GM10266 (cell line): ENCODE measurements around the gene RAPH1.

Source experiments
- DNase-seq: peaks from one replicate; pipeline ENCODE4 v3.0.0; 2012; ENCODE audit errors: extremely low spot score
- TF ChIP-seq, protein P1 (sequence below): IDR thresholded peaks from 2 replicates; pipeline ENCODE4 v1.5.1; 2012; ENCODE audit warnings: mild to moderate bottlenecking, low read depth; ENCODE audit not compliant: control insufficient read depth, insufficient read depth; ENCODE audit errors: missing control alignments

RAPH1 gene

GRCh38 chr2:203578759-203579643, 43.9 kb upstream of the RAPH1 start:
- DNase-seq: peak; percentile 17
- TF ChIP-seq, protein P1, sequence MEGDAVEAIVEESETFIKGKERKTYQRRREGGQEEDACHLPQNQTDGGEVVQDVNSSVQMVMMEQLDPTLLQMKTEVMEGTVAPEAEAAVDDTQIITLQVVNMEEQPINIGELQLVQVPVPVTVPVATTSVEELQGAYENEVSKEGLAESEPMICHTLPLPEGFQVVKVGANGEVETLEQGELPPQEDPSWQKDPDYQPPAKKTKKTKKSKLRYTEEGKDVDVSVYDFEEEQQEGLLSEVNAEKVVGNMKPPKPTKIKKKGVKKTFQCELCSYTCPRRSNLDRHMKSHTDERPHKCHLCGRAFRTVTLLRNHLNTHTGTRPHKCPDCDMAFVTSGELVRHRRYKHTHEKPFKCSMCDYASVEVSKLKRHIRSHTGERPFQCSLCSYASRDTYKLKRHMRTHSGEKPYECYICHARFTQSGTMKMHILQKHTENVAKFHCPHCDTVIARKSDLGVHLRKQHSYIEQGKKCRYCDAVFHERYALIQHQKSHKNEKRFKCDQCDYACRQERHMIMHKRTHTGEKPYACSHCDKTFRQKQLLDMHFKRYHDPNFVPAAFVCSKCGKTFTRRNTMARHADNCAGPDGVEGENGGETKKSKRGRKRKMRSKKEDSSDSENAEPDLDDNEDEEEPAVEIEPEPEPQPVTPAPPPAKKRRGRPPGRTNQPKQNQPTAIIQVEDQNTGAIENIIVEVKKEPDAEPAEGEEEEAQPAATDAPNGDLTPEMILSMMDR: no peak

DNA sequence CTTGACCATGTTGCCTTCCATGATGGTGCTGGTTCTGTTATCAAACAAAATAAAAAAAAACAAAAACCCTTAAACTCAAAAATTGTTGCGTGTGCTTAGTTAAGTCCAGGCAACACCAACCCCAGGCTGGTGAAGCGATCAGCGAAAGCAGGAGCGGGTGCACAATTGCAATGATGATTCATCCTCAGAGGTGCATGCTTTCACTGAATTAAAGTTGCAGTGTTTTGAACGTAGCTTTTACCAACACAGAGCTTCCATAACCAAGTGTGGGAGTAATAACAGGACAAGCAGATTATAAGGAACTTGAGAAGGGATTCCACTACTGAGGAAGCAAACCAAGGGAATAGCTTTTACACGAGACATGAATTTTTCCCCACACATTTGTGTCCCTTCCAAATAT, 39.7 kb upstream of the RAPH1 start:
- TF ChIP-seq, protein P1: no peak
- DNase-seq: no peak

DNA sequence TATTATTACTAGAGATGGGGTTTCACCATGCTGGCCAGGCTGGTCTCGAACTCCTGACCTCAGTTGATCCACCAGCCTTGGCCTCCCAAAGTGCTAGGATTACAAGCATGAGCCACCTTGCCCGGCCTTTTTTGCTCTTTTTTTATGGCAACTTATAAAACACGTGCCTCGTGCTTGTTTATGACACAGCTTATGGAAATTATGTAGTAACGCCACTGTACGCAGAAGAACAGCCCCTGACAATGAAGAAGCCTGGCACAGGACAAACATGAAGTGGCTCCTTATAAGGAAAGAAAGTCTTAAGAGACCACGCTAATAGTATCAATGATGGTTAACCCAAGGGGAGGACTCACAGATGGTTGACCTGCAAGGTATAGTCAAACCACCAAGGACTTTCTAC, 37.2 kb upstream of the RAPH1 start:
- TF ChIP-seq, protein P1: no peak

DNA sequence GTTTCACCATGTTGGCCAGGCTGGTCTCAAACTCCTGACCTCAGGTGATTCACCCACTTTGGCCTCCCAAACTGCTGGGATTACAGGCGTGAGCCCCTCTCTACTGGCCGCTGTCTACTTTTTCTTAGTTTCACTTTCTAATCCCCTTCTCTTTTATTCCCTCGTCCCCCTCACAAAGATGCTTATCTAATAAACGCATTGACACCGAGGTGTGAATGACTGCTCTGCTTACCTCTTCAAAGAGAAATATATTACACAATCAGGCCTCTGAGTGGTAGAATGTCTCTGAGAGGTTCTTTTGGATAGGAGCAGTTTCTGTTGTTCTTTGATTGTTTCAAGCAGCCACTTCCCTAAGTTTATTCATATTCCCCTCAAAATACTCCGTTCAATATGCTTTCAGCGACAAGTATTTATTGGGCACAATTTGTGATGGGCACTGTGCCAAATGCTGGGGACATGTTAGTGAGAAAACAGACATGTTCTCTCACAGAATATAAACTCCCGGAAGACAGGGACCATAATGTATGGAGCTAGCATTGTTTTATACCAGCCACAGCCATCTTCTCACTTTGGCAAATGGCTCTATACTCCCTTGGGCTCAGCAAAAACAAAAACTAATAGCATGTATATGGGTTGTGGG, 34.7 kb upstream of the RAPH1 start:
- no peak for DNase-seq

More for the DNA sequence above, 37.2 kb upstream of the RAPH1 start:
- DNase-seq: no peak

DNA sequence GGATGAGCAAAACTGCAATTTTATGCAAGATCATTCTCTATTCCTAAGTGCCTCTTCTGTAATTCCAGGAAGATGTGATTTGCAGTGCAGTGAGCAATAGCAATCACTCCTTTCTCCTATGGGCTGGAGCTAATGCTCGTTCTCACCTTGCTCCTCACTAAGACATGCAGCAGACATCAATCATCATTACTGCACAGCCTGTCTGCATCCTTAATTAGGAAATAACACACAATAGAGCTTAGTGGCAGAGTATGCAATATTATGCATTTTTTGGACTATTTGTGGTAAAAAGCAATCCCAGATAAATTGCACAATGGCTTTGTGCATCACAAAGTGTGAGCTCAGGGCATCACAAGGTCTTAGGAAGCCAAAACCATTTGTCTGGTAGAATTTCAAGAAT, 32.6 kb upstream of the RAPH1 start:
- DNase-seq: no peak
- TF ChIP-seq, protein P1: no peak

More for the DNA sequence above, 34.7 kb upstream of the RAPH1 start:
- TF ChIP-seq, protein P1: no peak

DNA sequence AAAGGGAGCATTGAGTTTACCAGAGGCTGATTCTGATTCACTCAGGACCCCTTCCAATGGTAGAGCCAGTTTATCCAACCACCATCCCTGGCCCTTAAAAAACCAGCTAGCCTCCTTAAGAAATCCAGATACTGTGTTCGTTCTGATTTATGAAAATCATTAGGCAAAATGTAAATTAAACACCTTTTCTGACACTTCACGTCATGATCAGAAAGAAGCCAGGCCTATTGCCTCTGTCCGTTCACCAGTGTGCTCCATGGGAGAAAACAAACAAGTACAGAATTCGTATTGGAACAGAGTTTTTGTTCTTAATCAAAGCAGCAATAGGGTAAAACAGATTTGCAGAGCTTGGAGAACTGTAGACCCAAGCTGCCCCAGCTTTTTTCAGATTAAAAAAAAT, 31.1 kb upstream of the RAPH1 start:
- TF ChIP-seq, protein P1: no peak
- DNase-seq: no peak

- no peak for DNase-seq
Observed at GRCh38 chr2:203565076-203565475, 30.0 kb upstream of the RAPH1 start.

More at GRCh38 chr2:203565076-203565475, 30.0 kb upstream of the RAPH1 start:
- TF ChIP-seq, protein P1: no peak
